ENCODE data around the gene MPST.

Gene MPST

GRCh38 chr22:37002633-37003032 lies 16.9 kb upstream of the MPST start:
- no peaks in the 10 kb centered on the region for H3K9me3 ChIP-seq (ENCODE audit: insufficient read depth, low read length)
- H3K4me3 ChIP-seq (ENCODE audit: insufficient read depth, low read length, poor library complexity, severe bottlenecking), result no peak overlapping the region
- H3K79me2 ChIP-seq (ENCODE audit: insufficient read depth, low read length), result no peaks in the 10 kb centered on the region
- no peak overlapping the region for H3K27ac ChIP-seq (ENCODE audit: low read depth, low read length)
- no peak overlapping the region for H2AFZ ChIP-seq (ENCODE audit: low read depth, low read length, severe bottlenecking)
- TF ChIP-seq EZH2phosphoT487 (conservative IDR thresholded peaks at IDR 0.05; ENCODE audit: low read length) (no peak), CTCF (IDR thresholded peaks at IDR 0.05; ENCODE audit: insufficient read depth, low read length, poor library complexity, severe bottlenecking) (no peak)
- no peaks in the 10 kb centered on the region for H3F3A ChIP-seq (ENCODE audit: insufficient read depth)
- H3K27me3 ChIP-seq (ENCODE audit: low read length), result 0 out of 2 replicates have a peak, but pooled peaks cover 3% of the 10 kb centered on the region
- H3K9ac ChIP-seq (ENCODE audit: low read length), result no peak overlapping the region
- H3K9me2 ChIP-seq (replicated peaks; ENCODE audit: insufficient read depth, low read length), result no peaks in the 10 kb centered on the region
- no peak overlapping the region for H3K4me2 ChIP-seq (ENCODE audit: low read depth, low read length, poor library complexity, severe bottlenecking)
- H3K36me3 ChIP-seq (ENCODE audit: low read length), result no peaks in the 10 kb centered on the region
- no peaks in the 10 kb centered on the region for H4K20me1 ChIP-seq (ENCODE audit: low read depth, low read length)

GRCh38 chr22:37007651-37008050 lies 11.9 kb upstream of the MPST start:
- Histone ChIP-seq H3K79me2 (ENCODE audit: insufficient read depth, low read length) (no peaks in the 10 kb centered on the region), H3K4me2 (ENCODE audit: low read depth, low read length, poor library complexity, severe bottlenecking) (no peak overlapping the region), H3K27me3 (ENCODE audit: low read length) (0 out of 2 replicates have a peak, but pooled peaks cover 3% of the 10 kb centered on the region), H3K4me3 (ENCODE audit: insufficient read depth, low read length, poor library complexity, severe bottlenecking) (no peak overlapping the region), H3F3A (ENCODE audit: insufficient read depth) (no peaks in the 10 kb centered on the region), H3K9me2 (replicated peaks; ENCODE audit: insufficient read depth, low read length) (no peaks in the 10 kb centered on the region), H4K20me1 (ENCODE audit: low read depth, low read length) (no peaks in the 10 kb centered on the region), H3K36me3 (ENCODE audit: low read length) (no peaks in the 10 kb centered on the region), H3K9ac (ENCODE audit: low read length) (no peak overlapping the region), H3K27ac (ENCODE audit: low read depth, low read length) (no peak overlapping the region), H3K9me3 (ENCODE audit: insufficient read depth, low read length) (no peaks in the 10 kb centered on the region), H2AFZ (ENCODE audit: low read depth, low read length, severe bottlenecking) (no peak overlapping the region)
- no peak for TF ChIP-seq CTCF (IDR thresholded peaks at IDR 0.05; ENCODE audit: insufficient read depth, low read length, poor library complexity, severe bottlenecking)
- no peak for TF ChIP-seq EZH2phosphoT487 (conservative IDR thresholded peaks at IDR 0.05; ENCODE audit: low read length)

GRCh38 chr22:37008365-37008764 lies 11.2 kb upstream of the MPST start:
- no peak overlapping the region for H2AFZ ChIP-seq (ENCODE audit: low read depth, low read length, severe bottlenecking)
- 0 out of 2 replicates have a peak, but pooled peaks cover 3% of the 10 kb centered on the region for H3K27me3 ChIP-seq (ENCODE audit: low read length)

More at GRCh38 chr22:37008365-37008764, 11.2 kb upstream of the MPST start:
- no peak overlapping the region for H3K4me2 ChIP-seq (ENCODE audit: low read depth, low read length, poor library complexity, severe bottlenecking)
- H3K9ac ChIP-seq (ENCODE audit: low read length), result no peak overlapping the region
- no peaks in the 10 kb centered on the region for H3K36me3 ChIP-seq (ENCODE audit: low read length)
- no peaks in the 10 kb centered on the region for H3K9me2 ChIP-seq (replicated peaks; ENCODE audit: insufficient read depth, low read length)
- no peak overlapping the region for H3K4me3 ChIP-seq (ENCODE audit: insufficient read depth, low read length, poor library complexity, severe bottlenecking)
- no peaks in the 10 kb centered on the region for H4K20me1 ChIP-seq (ENCODE audit: low read depth, low read length)
- TF ChIP-seq CTCF (IDR thresholded peaks at IDR 0.05; ENCODE audit: insufficient read depth, low read length, poor library complexity, severe bottlenecking) (no peak), EZH2phosphoT487 (conservative IDR thresholded peaks at IDR 0.05; ENCODE audit: low read length) (no peak)
- H3K27ac ChIP-seq (ENCODE audit: low read depth, low read length), result no peak overlapping the region
- H3K9me3 ChIP-seq (ENCODE audit: insufficient read depth, low read length), result no peaks in the 10 kb centered on the region
- no peaks in the 10 kb centered on the region for H3F3A ChIP-seq (ENCODE audit: insufficient read depth)
- no peaks in the 10 kb centered on the region for H3K79me2 ChIP-seq (ENCODE audit: insufficient read depth, low read length)

Data from SU-DHL-6 (cell line).